HEK293 (cell line): ENCODE data around the gene RNF31.
A peak's percentile ranks its signal among the peaks of the same experiment; 100 is the strongest.

Experiments used
- HOXA7 ChIP-seq: sonication (generic); formaldehyde crosslinking; IDR thresholded peaks from 2 replicates; pipeline ENCODE4 v1.8.1; 2022; ENCODE audit warnings: missing genetic modification reagents, borderline replicate concordance
- HOXD13 ChIP-seq: sonication (generic); formaldehyde crosslinking; IDR thresholded peaks from 2 replicates; pipeline ENCODE4 v1.8.0; 2022; ENCODE audit warnings: missing genetic modification reagents, borderline replicate concordance
- KLF8 ChIP-seq: fragments of 450-650 bp; formaldehyde crosslinking; IDR thresholded peaks from 2 replicates; pipeline ENCODE4 v1.5.1; 2016; ENCODE audit warnings: missing biosample characterization, missing genetic modification characterization
- RBAK ChIP-seq: fragments of 450-650 bp; formaldehyde crosslinking; IDR thresholded peaks from 2 replicates; pipeline ENCODE4 v1.5.1; 2016; ENCODE audit warnings: missing biosample characterization, missing genetic modification characterization
- SP7 ChIP-seq: fragments of 450-650 bp; formaldehyde crosslinking; IDR thresholded peaks from 2 replicates; pipeline ENCODE4 v1.5.1; 2016; ENCODE audit warnings: missing biosample characterization, missing genetic modification characterization
- TRIM28 ChIP-seq: IDR thresholded peaks from 2 replicates; pipeline ENCODE4 v1.6.1; 2011; ENCODE audit warnings: low read length, control low read depth, borderline replicate concordance
- ZBTB17 ChIP-seq: fragments of 450-650 bp; formaldehyde crosslinking; IDR thresholded peaks from 2 replicates; pipeline ENCODE4 v1.5.1; 2016; ENCODE audit warnings: missing biosample characterization, missing genetic modification characterization
- ZBTB21 ChIP-seq: fragments of 450-650 bp; formaldehyde crosslinking; IDR thresholded peaks from 2 replicates; pipeline ENCODE4 v1.5.1; 2017; ENCODE audit warnings: missing biosample characterization, missing genetic modification characterization
- ZBTB8A ChIP-seq: fragments of 450-650 bp; formaldehyde crosslinking; IDR thresholded peaks from 2 replicates; pipeline ENCODE4 v1.5.1; 2016; ENCODE audit warnings: missing biosample characterization, missing genetic modification characterization
- ZIC2 ChIP-seq: fragments of 450-650 bp; formaldehyde crosslinking; IDR thresholded peaks from 2 replicates; pipeline ENCODE4 v1.5.1; 2016; ENCODE audit warnings: missing biosample characterization, missing genetic modification characterization
- ZNF175 ChIP-seq: fragments of 450-650 bp; formaldehyde crosslinking; IDR thresholded peaks from 2 replicates; pipeline ENCODE4 v1.5.1; 2016; ENCODE audit warnings: missing biosample characterization, missing genetic modification characterization
- ZNF248 ChIP-seq: fragments of 450-650 bp; formaldehyde crosslinking; IDR thresholded peaks from 2 replicates; pipeline ENCODE4 v1.5.1; 2017; ENCODE audit warnings: missing biosample characterization, missing genetic modification characterization
- ZNF501 ChIP-seq: fragments of 450-650 bp; formaldehyde crosslinking; IDR thresholded peaks from 2 replicates; pipeline ENCODE4 v1.5.1; 2016; ENCODE audit warnings: missing biosample characterization, missing genetic modification characterization
- ZNF544 ChIP-seq: fragments of 450-650 bp; formaldehyde crosslinking; IDR thresholded peaks from 2 replicates; pipeline ENCODE4 v1.5.0; 2017; ENCODE audit warnings: missing biosample characterization, missing genetic modification characterization
- ZNF548 ChIP-seq: fragments of 450-650 bp; formaldehyde crosslinking; IDR thresholded peaks from 2 replicates; pipeline ENCODE4 v1.5.1; 2016; ENCODE audit warnings: missing biosample characterization, missing genetic modification characterization
- ZNF610 ChIP-seq: fragments of 450-650 bp; formaldehyde crosslinking; IDR thresholded peaks from 2 replicates; pipeline ENCODE4 v1.5.1; 2016; ENCODE audit warnings: missing biosample characterization, missing genetic modification characterization, borderline replicate concordance
- ZNF624 ChIP-seq: fragments of 450-650 bp; formaldehyde crosslinking; IDR thresholded peaks from 2 replicates; pipeline ENCODE4 v1.5.1; 2017; ENCODE audit warnings: missing biosample characterization, missing genetic modification characterization
- ZNF658 ChIP-seq: fragments of 450-650 bp; formaldehyde crosslinking; IDR thresholded peaks from 2 replicates; pipeline ENCODE4; 2016; ENCODE audit warnings: missing biosample characterization, missing genetic modification characterization
- ZNF660 ChIP-seq: fragments of 450-650 bp; IDR thresholded peaks from 2 replicates; pipeline ENCODE4 v1.5.1; 2018; ENCODE audit warnings: missing biosample characterization, mild to moderate bottlenecking, missing genetic modification characterization
- ZNF670 ChIP-seq: fragments of 450-650 bp; formaldehyde crosslinking; IDR thresholded peaks from 2 replicates; pipeline ENCODE4 v1.5.1; 2016; ENCODE audit warnings: missing biosample characterization, missing genetic modification characterization, low read depth
- TF ChIP-seq, protein P1 (sequence below): fragments of 450-650 bp; formaldehyde crosslinking; IDR thresholded peaks from 2 replicates; pipeline ENCODE4 v1.5.1; 2017; ENCODE audit warnings: missing biosample characterization, missing genetic modification characterization
- TF ChIP-seq, protein P2 (sequence below): fragments of 450-650 bp; formaldehyde crosslinking; IDR thresholded peaks from 2 replicates; pipeline ENCODE4 v1.5.1; 2017; ENCODE audit warnings: missing biosample characterization, missing genetic modification characterization
- TF ChIP-seq, protein P3 (sequence below): fragments of 450-650 bp; formaldehyde crosslinking; IDR thresholded peaks from 2 replicates; pipeline ENCODE4 v1.5.1; 2016; ENCODE audit warnings: missing biosample characterization, missing genetic modification characterization
- TF ChIP-seq, protein P4 (sequence below): fragments of 450-650 bp; formaldehyde crosslinking; IDR thresholded peaks from 2 replicates; pipeline ENCODE4 v1.5.1; 2017; ENCODE audit warnings: missing biosample characterization, missing genetic modification characterization
- TF ChIP-seq, protein P5 (sequence below): fragments of 450-650 bp; formaldehyde crosslinking; IDR thresholded peaks from 2 replicates; pipeline ENCODE4 v1.5.1; 2016; ENCODE audit warnings: missing biosample characterization, missing genetic modification characterization
- TF ChIP-seq, protein P6 (sequence below): fragments of 450-650 bp; formaldehyde crosslinking; conservative IDR thresholded peaks from 2 replicates; pipeline ENCODE4 v1.5.1; 2016; ENCODE audit warnings: low read depth, missing biosample characterization, missing genetic modification characterization
- TF ChIP-seq, protein P7 (sequence below): fragments of 450-650 bp; formaldehyde crosslinking; IDR thresholded peaks from 2 replicates; pipeline ENCODE4 v1.5.1; 2017; ENCODE audit warnings: missing biosample characterization, missing genetic modification characterization

The RNF31 gene

DNA sequence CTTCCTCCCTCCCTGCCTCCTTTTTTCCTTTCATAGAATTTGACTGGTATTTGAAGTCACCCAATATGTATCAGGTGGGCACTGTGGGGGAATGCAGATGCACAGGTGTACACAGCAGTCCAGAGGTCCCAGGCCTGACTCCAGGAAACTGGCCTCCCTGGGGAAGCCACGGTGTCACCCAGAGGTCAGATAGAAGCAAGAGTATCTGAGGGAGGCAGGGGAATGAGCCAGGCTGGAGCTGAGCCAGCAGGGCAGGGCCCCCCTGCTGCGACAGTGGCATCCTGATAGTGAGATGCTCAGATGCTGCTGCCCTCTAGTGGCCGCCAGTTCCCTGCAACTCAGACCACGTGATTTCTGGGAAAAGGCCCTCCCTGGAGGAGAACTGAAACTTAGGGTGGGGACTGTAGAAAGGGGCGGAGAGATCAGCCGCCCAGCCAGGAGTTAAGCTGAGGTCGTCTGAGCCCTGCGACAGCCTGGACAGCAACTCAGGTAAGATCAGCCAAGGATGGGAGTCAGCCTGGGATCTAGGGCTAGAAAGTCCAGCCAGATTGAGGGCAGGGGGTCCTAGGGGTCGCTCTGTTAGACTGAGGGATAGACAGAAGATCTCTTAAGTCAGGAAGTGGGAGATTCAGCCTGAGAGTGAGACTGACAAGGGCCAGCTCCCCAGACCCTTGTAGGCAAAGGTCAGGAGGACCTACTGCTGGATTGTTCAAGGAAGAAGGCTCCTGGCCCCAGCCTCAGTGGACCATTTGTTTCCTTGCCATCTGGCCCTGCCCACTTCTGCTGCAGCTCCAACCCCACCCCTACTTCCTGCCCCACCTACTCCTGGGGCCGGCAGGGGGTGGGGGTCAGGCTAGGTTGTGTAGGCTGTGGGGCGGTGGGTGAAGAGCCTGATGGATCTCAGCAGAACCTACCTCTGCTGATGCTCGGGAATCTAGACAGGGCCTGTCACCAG is 13.8 kb downstream of the RNF31 start, which contains the start of gene IRF9 (continued):
- TF ChIP-seq, protein P1, sequence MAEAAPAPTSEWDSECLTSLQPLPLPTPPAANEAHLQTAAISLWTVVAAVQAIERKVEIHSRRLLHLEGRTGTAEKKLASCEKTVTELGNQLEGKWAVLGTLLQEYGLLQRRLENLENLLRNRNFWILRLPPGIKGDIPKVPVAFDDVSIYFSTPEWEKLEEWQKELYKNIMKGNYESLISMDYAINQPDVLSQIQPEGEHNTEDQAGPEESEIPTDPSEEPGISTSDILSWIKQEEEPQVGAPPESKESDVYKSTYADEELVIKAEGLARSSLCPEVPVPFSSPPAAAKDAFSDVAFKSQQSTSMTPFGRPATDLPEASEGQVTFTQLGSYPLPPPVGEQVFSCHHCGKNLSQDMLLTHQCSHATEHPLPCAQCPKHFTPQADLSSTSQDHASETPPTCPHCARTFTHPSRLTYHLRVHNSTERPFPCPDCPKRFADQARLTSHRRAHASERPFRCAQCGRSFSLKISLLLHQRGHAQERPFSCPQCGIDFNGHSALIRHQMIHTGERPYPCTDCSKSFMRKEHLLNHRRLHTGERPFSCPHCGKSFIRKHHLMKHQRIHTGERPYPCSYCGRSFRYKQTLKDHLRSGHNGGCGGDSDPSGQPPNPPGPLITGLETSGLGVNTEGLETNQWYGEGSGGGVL (tag by site-specific recombination) = no peak
- TF ChIP-seq ZNF670 (tag by site-specific recombination) = no peak
- TF ChIP-seq, protein P2, sequence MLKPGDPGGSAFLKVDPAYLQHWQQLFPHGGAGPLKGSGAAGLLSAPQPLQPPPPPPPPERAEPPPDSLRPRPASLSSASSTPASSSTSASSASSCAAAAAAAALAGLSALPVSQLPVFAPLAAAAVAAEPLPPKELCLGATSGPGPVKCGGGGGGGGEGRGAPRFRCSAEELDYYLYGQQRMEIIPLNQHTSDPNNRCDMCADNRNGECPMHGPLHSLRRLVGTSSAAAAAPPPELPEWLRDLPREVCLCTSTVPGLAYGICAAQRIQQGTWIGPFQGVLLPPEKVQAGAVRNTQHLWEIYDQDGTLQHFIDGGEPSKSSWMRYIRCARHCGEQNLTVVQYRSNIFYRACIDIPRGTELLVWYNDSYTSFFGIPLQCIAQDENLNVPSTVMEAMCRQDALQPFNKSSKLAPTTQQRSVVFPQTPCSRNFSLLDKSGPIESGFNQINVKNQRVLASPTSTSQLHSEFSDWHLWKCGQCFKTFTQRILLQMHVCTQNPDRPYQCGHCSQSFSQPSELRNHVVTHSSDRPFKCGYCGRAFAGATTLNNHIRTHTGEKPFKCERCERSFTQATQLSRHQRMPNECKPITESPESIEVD (tag by site-specific recombination) = no peak
- no peak; the same call in 1 of the 2 replicates for TF ChIP-seq ZNF501 (tag by site-specific recombination)
- TF ChIP-seq HOXA7 = no peak
- TF ChIP-seq ZNF610 (tag by site-specific recombination) = peak; percentile 76; the same call in 1 of the 2 replicates
- peak; percentile 77 for TF ChIP-seq ZBTB21 (tag by site-specific recombination)
- peak; percentile 91 for TF ChIP-seq SP7 (tag by site-specific recombination)
- no peak for TF ChIP-seq ZNF248
- TF ChIP-seq ZBTB8A (tag by site-specific recombination) = peak; percentile 22; the same call in 1 of the 2 replicates
- TF ChIP-seq ZNF548 (tag by site-specific recombination) = no peak
- no peak for TF ChIP-seq HOXD13 (CRISPR knock-in tag)
- TF ChIP-seq ZNF658 (tag by site-specific recombination) = no peak
- TF ChIP-seq KLF8 (tag by site-specific recombination) = peak; percentile 90
- peak; percentile 92 for TF ChIP-seq ZBTB17 (tag by site-specific recombination)
- no peak for TF ChIP-seq ZNF175 (tag by site-specific recombination)
- TF ChIP-seq, protein P3, sequence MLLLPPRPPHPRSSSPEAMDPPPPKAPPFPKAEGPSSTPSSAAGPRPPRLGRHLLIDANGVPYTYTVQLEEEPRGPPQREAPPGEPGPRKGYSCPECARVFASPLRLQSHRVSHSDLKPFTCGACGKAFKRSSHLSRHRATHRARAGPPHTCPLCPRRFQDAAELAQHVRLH = no peak
- TF ChIP-seq ZNF660 (tag by site-specific recombination) = no peak; the same call in 1 of the 2 replicates
- peak; percentile 86 for TF ChIP-seq ZIC2
- no peak for TF ChIP-seq ZNF624 (tag by site-specific recombination)
- TF ChIP-seq ZNF544 (tag by site-specific recombination) = no peak
- peak; percentile 74 for TF ChIP-seq TRIM28
- TF ChIP-seq, protein P4, sequence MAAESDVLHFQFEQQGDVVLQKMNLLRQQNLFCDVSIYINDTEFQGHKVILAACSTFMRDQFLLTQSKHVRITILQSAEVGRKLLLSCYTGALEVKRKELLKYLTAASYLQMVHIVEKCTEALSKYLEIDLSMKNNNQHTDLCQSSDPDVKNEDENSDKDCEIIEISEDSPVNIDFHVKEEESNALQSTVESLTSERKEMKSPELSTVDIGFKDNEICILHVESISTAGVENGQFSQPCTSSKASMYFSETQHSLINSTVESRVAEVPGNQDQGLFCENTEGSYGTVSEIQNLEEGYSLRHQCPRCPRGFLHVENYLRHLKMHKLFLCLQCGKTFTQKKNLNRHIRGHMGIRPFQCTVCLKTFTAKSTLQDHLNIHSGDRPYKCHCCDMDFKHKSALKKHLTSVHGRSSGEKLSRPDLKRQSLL = no peak; the same call in 1 of the 2 replicates
- TF ChIP-seq, protein P5, sequence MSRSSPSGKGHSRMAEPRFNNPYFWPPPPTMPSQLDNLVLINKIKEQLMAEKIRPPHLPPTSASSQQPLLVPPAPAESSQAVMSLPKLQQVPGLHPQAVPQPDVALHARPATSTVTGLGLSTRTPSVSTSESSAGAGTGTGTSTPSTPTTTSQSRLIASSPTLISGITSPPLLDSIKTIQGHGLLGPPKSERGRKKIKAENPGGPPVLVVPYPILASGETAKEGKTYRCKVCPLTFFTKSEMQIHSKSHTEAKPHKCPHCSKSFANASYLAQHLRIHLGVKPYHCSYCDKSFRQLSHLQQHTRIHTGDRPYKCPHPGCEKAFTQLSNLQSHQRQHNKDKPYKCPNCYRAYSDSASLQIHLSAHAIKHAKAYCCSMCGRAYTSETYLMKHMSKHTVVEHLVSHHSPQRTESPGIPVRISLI = no peak
- TF ChIP-seq, protein P6, sequence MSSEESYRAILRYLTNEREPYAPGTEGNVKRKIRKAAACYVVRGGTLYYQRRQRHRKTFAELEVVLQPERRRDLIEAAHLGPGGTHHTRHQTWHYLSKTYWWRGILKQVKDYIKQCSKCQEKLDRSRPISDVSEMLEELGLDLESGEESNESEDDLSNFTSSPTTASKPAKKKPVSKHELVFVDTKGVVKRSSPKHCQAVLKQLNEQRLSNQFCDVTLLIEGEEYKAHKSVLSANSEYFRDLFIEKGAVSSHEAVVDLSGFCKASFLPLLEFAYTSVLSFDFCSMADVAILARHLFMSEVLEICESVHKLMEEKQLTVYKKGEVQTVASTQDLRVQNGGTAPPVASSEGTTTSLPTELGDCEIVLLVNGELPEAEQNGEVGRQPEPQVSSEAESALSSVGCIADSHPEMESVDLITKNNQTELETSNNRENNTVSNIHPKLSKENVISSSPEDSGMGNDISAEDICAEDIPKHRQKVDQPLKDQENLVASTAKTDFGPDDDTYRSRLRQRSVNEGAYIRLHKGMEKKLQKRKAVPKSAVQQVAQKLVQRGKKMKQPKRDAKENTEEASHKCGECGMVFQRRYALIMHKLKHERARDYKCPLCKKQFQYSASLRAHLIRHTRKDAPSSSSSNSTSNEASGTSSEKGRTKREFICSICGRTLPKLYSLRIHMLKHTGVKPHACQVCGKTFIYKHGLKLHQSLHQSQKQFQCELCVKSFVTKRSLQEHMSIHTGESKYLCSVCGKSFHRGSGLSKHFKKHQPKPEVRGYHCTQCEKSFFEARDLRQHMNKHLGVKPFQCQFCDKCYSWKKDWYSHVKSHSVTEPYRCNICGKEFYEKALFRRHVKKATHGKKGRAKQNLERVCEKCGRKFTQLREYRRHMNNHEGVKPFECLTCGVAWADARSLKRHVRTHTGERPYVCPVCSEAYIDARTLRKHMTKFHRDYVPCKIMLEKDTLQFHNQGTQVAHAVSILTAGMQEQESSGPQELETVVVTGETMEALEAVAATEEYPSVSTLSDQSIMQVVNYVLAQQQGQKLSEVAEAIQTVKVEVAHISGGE (tag by site-specific recombination) = no peak
- TF ChIP-seq RBAK = no peak
- TF ChIP-seq, protein P7, sequence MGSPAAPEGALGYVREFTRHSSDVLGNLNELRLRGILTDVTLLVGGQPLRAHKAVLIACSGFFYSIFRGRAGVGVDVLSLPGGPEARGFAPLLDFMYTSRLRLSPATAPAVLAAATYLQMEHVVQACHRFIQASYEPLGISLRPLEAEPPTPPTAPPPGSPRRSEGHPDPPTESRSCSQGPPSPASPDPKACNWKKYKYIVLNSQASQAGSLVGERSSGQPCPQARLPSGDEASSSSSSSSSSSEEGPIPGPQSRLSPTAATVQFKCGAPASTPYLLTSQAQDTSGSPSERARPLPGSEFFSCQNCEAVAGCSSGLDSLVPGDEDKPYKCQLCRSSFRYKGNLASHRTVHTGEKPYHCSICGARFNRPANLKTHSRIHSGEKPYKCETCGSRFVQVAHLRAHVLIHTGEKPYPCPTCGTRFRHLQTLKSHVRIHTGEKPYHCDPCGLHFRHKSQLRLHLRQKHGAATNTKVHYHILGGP (tag by site-specific recombination) = no peak
